HAP-1 (cell line): ENCODE measurements around the gene SMAD2.

Experiments
- DNase-seq, 2 experiments: peaks; one replicate each; pipeline ENCODE4 v3.0.0-alpha.2; 2016 to 2020; ENCODE audit warnings: low spot score in 2 of 2
- H3K27me3 ChIP-seq: fragments of 250-450 bp; sonication (Bioruptor Pico); 2 replicates; pipeline ENCODE4 v1.5.1; 2020; ENCODE audit warnings: low read depth, mild to moderate bottlenecking, moderate library complexity
- H3K36me3 ChIP-seq: fragments of 250-450 bp; sonication (Bioruptor Pico); replicated peaks from 2 replicates; pipeline ENCODE4 v1.5.1; 2020; ENCODE audit warnings: mild to moderate bottlenecking
- H3K4me1 ChIP-seq: fragments of 250-450 bp; sonication (Bioruptor Pico); 2 replicates; pipeline ENCODE4 v1.5.1; 2020; ENCODE audit warnings: mild to moderate bottlenecking
- H3K4me3 ChIP-seq: fragments of 250-450 bp; sonication (Bioruptor Pico); 2 replicates; pipeline ENCODE4 v1.5.1; 2020; ENCODE audit warnings: mild to moderate bottlenecking, moderate library complexity
- H3K9me3 ChIP-seq: fragments of 250-450 bp; sonication (Bioruptor Pico); 2 replicates; pipeline ENCODE4 v1.5.1; 2020; ENCODE audit warnings: mild to moderate bottlenecking, moderate library complexity
- in situ Hi-C: fragments of 300-500 bp; cut with MboI; formaldehyde crosslinking; loops from 3 replicates; pipeline ENCODE4 v1.14.3; 2020; ENCODE audit warnings: low sequenced_read_pairs, inconsistent platforms, mixed read lengths

The SMAD2 gene

GRCh38 chr18:47919916-47920315 lies 10.5 kb downstream of the SMAD2 start:
- Histone ChIP-seq H3K4me1 (peaks cover 5% of the 10 kb centered on the region; the same call in 1 of the 2 replicates), H3K36me3 (no peaks in the 10 kb centered on the region), H3K27me3 (no peaks in the 10 kb centered on the region), H3K4me3 (no peak overlapping the region), H3K9me3 (no peaks in the 10 kb centered on the region)
- no peak for DNase-seq
- in situ Hi-C loops = no loop called here

- H3K27me3 ChIP-seq = no peaks in the 10 kb centered on the region
- no peak for DNase-seq
- H3K4me3 ChIP-seq = no peak overlapping the region
- H3K36me3 ChIP-seq = no peaks in the 10 kb centered on the region
- H3K9me3 ChIP-seq = no peaks in the 10 kb centered on the region
- peaks cover 10% of the 10 kb centered on the region for H3K4me1 ChIP-seq
- in situ Hi-C loops = no loop called here
Observed at GRCh38 chr18:47917923-47918610, 12.4 kb downstream of the SMAD2 start.

GRCh38 chr18:47915930-47916329 lies 14.5 kb downstream of the SMAD2 start:
- H3K27me3 ChIP-seq = no peaks in the 10 kb centered on the region
- in situ Hi-C loops = no loop called here
- H3K4me3 ChIP-seq = no peak overlapping the region
- peaks cover 5% of the 10 kb centered on the region; the same call in 1 of the 2 replicates for H3K36me3 ChIP-seq
- no peak for DNase-seq
- H3K9me3 ChIP-seq = no peaks in the 10 kb centered on the region
- H3K4me1 ChIP-seq = peaks cover 10% of the 10 kb centered on the region

- no peak for DNase-seq
- H3K27me3 ChIP-seq = no peaks in the 10 kb centered on the region
- in situ Hi-C loops = no loop called here
- H3K4me1 ChIP-seq = peaks cover 10% of the 10 kb centered on the region
- no peaks in the 10 kb centered on the region for H3K9me3 ChIP-seq
- H3K4me3 ChIP-seq = no peak overlapping the region
- H3K36me3 ChIP-seq = peaks cover 5% of the 10 kb centered on the region; the same call in 1 of the 2 replicates
Observed at GRCh38 chr18:47915229-47915628, 15.2 kb downstream of the SMAD2 start.

- no peak for DNase-seq
- Histone ChIP-seq H3K36me3 (peaks cover 8% of the 10 kb centered on the region; the same call in 1 of the 2 replicates), H3K4me3 (no peak overlapping the region), H3K27me3 (no peaks in the 10 kb centered on the region), H3K4me1 (peaks cover 6% of the 10 kb centered on the region), H3K9me3 (no peaks in the 10 kb centered on the region)
- in situ Hi-C loops = no loop called here
Observed at GRCh38 chr18:47912794-47913585, 17.5 kb downstream of the SMAD2 start.

GRCh38 chr18:47912343-47912742 lies 18.1 kb downstream of the SMAD2 start:
- peaks cover 8% of the 10 kb centered on the region; the same call in 1 of the 2 replicates for H3K36me3 ChIP-seq
- peaks cover 4% of the 10 kb centered on the region; the same call in 1 of the 2 replicates for H3K9me3 ChIP-seq
- no peaks in the 10 kb centered on the region for H3K27me3 ChIP-seq
- H3K4me1 ChIP-seq = peaks cover 6% of the 10 kb centered on the region
- H3K4me3 ChIP-seq = no peak overlapping the region
- in situ Hi-C loops = no loop called here
- no peak for DNase-seq

GRCh38 chr18:47911877-47912276 lies 18.6 kb downstream of the SMAD2 start:
- H3K4me1 ChIP-seq = peaks cover 6% of the 10 kb centered on the region
- H3K4me3 ChIP-seq = no peak overlapping the region
- H3K9me3 ChIP-seq = peaks cover 5% of the 10 kb centered on the region; the same call in 1 of the 2 replicates
- no peak for DNase-seq
- in situ Hi-C loops = no loop called here
- H3K36me3 ChIP-seq = peaks cover 8% of the 10 kb centered on the region; the same call in 1 of the 2 replicates
- no peaks in the 10 kb centered on the region for H3K27me3 ChIP-seq

GRCh38 chr18:47909484-47909883 lies 21.0 kb downstream of the SMAD2 start:
- no peak for DNase-seq
- peaks cover 11% of the 10 kb centered on the region for H3K9me3 ChIP-seq
- in situ Hi-C loops = no loop called here

GRCh38 chr18:47908592-47908991 lies 21.9 kb downstream of the SMAD2 start:
- peaks cover 11% of the 10 kb centered on the region for H3K9me3 ChIP-seq
- no peak for DNase-seq
- no peak overlapping the region for H3K4me3 ChIP-seq
- no peaks in the 10 kb centered on the region for H3K27me3 ChIP-seq
- H3K4me1 ChIP-seq = no peaks in the 10 kb centered on the region; the same call in none of the 2 replicates
- peaks cover 14% of the 10 kb centered on the region for H3K36me3 ChIP-seq
- in situ Hi-C loops = no loop called here

More at GRCh38 chr18:47909484-47909883, 21.0 kb downstream of the SMAD2 start:
- peaks cover 6% of the 10 kb centered on the region for H3K4me1 ChIP-seq
- no peaks in the 10 kb centered on the region for H3K27me3 ChIP-seq
- peaks cover 14% of the 10 kb centered on the region for H3K36me3 ChIP-seq
- no peak overlapping the region for H3K4me3 ChIP-seq

GRCh38 chr18:47906408-47906807 lies 24.1 kb downstream of the SMAD2 start:
- Histone ChIP-seq H3K4me1 (no peaks in the 10 kb centered on the region), H3K27me3 (no peaks in the 10 kb centered on the region), H3K36me3 (peaks cover 10% of the 10 kb centered on the region; the same call in 1 of the 2 replicates), H3K4me3 (no peak overlapping the region), H3K9me3 (peaks cover 14% of the 10 kb centered on the region)
- no peak for DNase-seq
- in situ Hi-C loops = no loop called here

GRCh38 chr18:47903809-47904208 lies 26.6 kb downstream of the SMAD2 start:
- Histone ChIP-seq H3K36me3 (peaks cover 7% of the 10 kb centered on the region; the same call in 1 of the 2 replicates), H3K27me3 (no peaks in the 10 kb centered on the region), H3K4me1 (peaks cover 16% of the 10 kb centered on the region), H3K4me3 (no peak overlapping the region), H3K9me3 (peaks cover 14% of the 10 kb centered on the region)
- in situ Hi-C loops = no loop called here
- DNase-seq = no peak

GRCh38 chr18:47901624-47902362 lies 28.7 kb downstream of the SMAD2 start:
- peaks cover 10% of the 10 kb centered on the region for H3K9me3 ChIP-seq
- peaks cover 6% of the 10 kb centered on the region; the same call in 1 of the 2 replicates for H3K36me3 ChIP-seq
- DNase-seq = no peak
- in situ Hi-C loops = no loop called here
- no peak overlapping the region for H3K4me3 ChIP-seq
- no peaks in the 10 kb centered on the region for H3K27me3 ChIP-seq
- peaks cover 22% of the 10 kb centered on the region for H3K4me1 ChIP-seq

- peaks cover 22% of the 10 kb centered on the region for H3K4me1 ChIP-seq
- no peaks in the 10 kb centered on the region for H3K27me3 ChIP-seq
- H3K36me3 ChIP-seq = no peaks in the 10 kb centered on the region; the same call in 1 of the 2 replicates
- no peak overlapping the region for H3K4me3 ChIP-seq
- DNase-seq = peak in 1 of 2 experiments; percentile 84
- in situ Hi-C loops = no loop called here
- H3K9me3 ChIP-seq = peaks cover 4% of the 10 kb centered on the region; the same call in 1 of the 2 replicates
Observed at GRCh38 chr18:47899107-47899840, 31.2 kb downstream of the SMAD2 start.
